DND-41 (cell line): ENCODE measurements around the gene RASD2.

Experiments used
- ATAC-seq: fragments of 200-7000 bp; cut with Tn5 transposase; 3 replicates; pipeline ENCODE4 v1.9.1; 2021; ENCODE audit warnings: low read depth; ENCODE audit not compliant: insufficient read depth
- DNase-seq: peaks from one replicate; pipeline ENCODE4 v3.0.0-alpha.2; 2020
- H2AFZ ChIP-seq: 2 replicates; pipeline ENCODE4 v1.6.0; 2012; ENCODE audit warnings: low read depth, low read length
- H3K27ac ChIP-seq: 2 replicates; pipeline ENCODE4 v1.5.1; 2012; ENCODE audit warnings: low read length, inconsistent platforms
- H3K27me3 ChIP-seq: fragments of 200-600 bp; sonication (generic); 2 replicates; pipeline ENCODE4 v1.6.0; 2012; ENCODE audit warnings: low read length, mild to moderate bottlenecking, inconsistent platforms; ENCODE audit not compliant: insufficient read depth, poor library complexity
- H3K36me3 ChIP-seq: 2 replicates; pipeline ENCODE4 v1.5.1; 2012; ENCODE audit warnings: low read length, inconsistent platforms; ENCODE audit not compliant: insufficient read depth
- H3K4me1 ChIP-seq: 2 replicates; pipeline ENCODE4 v1.5.1; 2012; ENCODE audit warnings: mild to moderate bottlenecking, low read length; ENCODE audit not compliant: insufficient read depth
- H3K4me2 ChIP-seq: 2 replicates; pipeline ENCODE4 v1.6.0; 2012; ENCODE audit warnings: mild to moderate bottlenecking, moderate library complexity, low read length, inconsistent platforms; ENCODE audit not compliant: insufficient read depth
- H3K4me3 ChIP-seq, 2 experiments: fragments of 200-600 bp in 1 of 2; shearing (Covaris generic) in 1 of 2; 2 replicates each; pipeline ENCODE4 v1.5.1; 2012 to 2016; ENCODE audit warnings: inconsistent platforms in 2 of 2, low read length in 2 of 2, mild to moderate bottlenecking in 2 of 2, low read depth in 1 of 2, moderate library complexity in 1 of 2
- H3K79me2 ChIP-seq: 2 replicates; pipeline ENCODE4 v1.6.0; 2012; ENCODE audit warnings: low read length, inconsistent platforms; ENCODE audit not compliant: insufficient read depth
- H3K9ac ChIP-seq: 2 replicates; pipeline ENCODE4 v1.6.0; 2012; ENCODE audit warnings: low read depth, mild to moderate bottlenecking, inconsistent platforms, low read length, moderate library complexity
- H3K9me3 ChIP-seq: 2 replicates; pipeline ENCODE4 v1.5.1; 2012; ENCODE audit warnings: low read length, moderate library complexity, mild to moderate bottlenecking, inconsistent platforms; ENCODE audit not compliant: insufficient read depth, severe bottlenecking
- H4K20me1 ChIP-seq: 2 replicates; pipeline ENCODE4 v1.6.0; 2012; ENCODE audit warnings: low read length; ENCODE audit not compliant: insufficient read depth
- EZH2 ChIP-seq: IDR thresholded peaks from 3 replicates; pipeline ENCODE4 v1.6.1; 2012; ENCODE audit warnings: borderline replicate concordance, low read depth, mild to moderate bottlenecking, moderate library complexity, low read length, inconsistent platforms; ENCODE audit not compliant: severe bottlenecking
- TF ChIP-seq, protein P1 (sequence below): IDR thresholded peaks from 2 replicates; pipeline ENCODE4 v1.5.1; 2012; ENCODE audit warnings: borderline replicate concordance, low read length, moderate library complexity, mild to moderate bottlenecking; ENCODE audit not compliant: poor library complexity, severe bottlenecking; ENCODE audit errors: extremely low read depth

RASD2 gene

DNA sequence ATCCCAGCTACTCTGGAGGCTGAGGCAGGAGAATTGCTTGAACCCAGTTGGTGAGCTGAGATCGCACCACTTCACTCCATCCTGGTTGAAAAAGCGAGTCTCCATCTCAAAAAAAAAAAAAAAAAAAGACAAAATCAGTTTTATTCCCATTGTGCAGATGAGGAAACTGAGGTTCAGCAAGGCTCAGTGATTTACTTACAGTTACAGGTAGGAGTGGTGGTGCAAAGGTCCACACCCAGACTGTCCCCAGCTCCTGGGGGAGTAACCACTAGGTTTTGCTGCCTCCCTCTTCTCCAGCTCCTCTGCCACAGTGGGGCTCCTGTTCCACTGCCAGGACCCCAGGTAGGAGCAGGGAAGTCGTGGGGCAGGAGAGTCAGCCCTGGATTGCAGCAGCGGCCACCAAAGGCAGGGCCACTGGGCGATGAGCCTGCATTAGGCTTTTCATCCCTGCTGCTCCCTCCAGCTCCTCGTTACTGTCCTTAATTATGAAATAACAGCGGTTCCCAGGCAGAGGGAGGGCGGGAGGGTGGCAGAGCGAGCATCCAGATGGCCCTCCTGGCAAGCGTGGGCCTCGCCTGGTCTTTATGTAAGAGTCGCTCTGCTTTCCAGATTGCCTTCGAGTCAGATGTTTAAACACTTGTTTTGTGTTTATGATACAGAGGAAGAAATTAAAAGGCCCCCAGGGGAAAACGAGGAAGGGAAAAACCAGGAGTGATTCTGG, 15.5 kb upstream of the RASD2 start:
- Histone ChIP-seq H3K36me3 (no peaks in the 10 kb centered on the region), H3K27me3 (no peaks in the 10 kb centered on the region), H3K79me2 (no peaks in the 10 kb centered on the region), H2AFZ (no peak overlapping the region), H3K4me2 (no peak overlapping the region), H3K9ac (no peak overlapping the region), H3K4me3 (no peak overlapping the region), H3K27ac (no peak overlapping the region), H3K4me1 (no peaks in the 10 kb centered on the region), H3K9me3 (no peaks in the 10 kb centered on the region), H4K20me1 (0 out of 2 replicates have a peak, but pooled peaks cover 3% of the 10 kb centered on the region)
- ATAC-seq (no peak), DNase-seq (no peak)
- TF ChIP-seq, protein P1, sequence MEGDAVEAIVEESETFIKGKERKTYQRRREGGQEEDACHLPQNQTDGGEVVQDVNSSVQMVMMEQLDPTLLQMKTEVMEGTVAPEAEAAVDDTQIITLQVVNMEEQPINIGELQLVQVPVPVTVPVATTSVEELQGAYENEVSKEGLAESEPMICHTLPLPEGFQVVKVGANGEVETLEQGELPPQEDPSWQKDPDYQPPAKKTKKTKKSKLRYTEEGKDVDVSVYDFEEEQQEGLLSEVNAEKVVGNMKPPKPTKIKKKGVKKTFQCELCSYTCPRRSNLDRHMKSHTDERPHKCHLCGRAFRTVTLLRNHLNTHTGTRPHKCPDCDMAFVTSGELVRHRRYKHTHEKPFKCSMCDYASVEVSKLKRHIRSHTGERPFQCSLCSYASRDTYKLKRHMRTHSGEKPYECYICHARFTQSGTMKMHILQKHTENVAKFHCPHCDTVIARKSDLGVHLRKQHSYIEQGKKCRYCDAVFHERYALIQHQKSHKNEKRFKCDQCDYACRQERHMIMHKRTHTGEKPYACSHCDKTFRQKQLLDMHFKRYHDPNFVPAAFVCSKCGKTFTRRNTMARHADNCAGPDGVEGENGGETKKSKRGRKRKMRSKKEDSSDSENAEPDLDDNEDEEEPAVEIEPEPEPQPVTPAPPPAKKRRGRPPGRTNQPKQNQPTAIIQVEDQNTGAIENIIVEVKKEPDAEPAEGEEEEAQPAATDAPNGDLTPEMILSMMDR, result no peak
- no peak for TF ChIP-seq EZH2

DNA sequence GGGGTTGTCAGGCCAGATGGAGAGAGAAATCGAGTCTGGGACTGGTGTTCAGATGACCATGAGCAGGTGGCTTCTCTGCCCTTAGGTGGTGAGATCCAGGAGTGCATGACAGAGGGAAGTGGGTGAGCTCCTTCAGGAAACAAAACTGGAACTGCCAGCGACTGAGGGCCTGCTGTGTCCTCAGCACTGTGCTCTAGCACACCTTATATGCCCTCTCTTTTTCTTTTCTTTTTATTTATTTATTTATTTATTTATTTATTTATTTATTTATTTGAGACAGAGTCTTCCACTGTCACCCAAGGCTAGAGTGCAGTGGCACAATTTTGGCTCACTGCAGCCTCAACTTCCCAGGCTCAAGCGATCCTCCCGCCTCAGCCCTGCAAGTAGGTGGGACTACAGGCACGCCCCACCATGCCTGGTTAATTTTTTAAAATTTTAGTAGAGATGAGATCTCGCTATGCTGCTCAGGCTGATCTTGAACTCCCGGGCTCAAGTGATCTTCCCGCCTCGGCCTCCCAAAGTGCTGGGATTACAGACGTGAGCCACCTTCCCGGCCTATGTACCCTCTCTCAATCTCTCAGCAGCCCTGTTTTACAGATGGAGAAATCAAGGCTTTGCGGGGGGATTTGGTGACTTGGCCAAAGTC, 14.8 kb upstream of the RASD2 start:
- no peak overlapping the region for H3K4me2 ChIP-seq
- H3K9ac ChIP-seq, result no peak overlapping the region
- H4K20me1 ChIP-seq, result no peaks in the 10 kb centered on the region
- TF ChIP-seq, protein P1, result no peak
- no peak for TF ChIP-seq EZH2
- no peak overlapping the region for H2AFZ ChIP-seq
- ATAC-seq (no peak), DNase-seq (no peak)
- no peak overlapping the region for H3K27ac ChIP-seq
- no peaks in the 10 kb centered on the region for H3K27me3 ChIP-seq
- H3K79me2 ChIP-seq, result no peaks in the 10 kb centered on the region
- no peaks in the 10 kb centered on the region for H3K36me3 ChIP-seq
- no peaks in the 10 kb centered on the region for H3K4me1 ChIP-seq
- H3K9me3 ChIP-seq, result no peaks in the 10 kb centered on the region
- H3K4me3 ChIP-seq, result no peak overlapping the region

DNA sequence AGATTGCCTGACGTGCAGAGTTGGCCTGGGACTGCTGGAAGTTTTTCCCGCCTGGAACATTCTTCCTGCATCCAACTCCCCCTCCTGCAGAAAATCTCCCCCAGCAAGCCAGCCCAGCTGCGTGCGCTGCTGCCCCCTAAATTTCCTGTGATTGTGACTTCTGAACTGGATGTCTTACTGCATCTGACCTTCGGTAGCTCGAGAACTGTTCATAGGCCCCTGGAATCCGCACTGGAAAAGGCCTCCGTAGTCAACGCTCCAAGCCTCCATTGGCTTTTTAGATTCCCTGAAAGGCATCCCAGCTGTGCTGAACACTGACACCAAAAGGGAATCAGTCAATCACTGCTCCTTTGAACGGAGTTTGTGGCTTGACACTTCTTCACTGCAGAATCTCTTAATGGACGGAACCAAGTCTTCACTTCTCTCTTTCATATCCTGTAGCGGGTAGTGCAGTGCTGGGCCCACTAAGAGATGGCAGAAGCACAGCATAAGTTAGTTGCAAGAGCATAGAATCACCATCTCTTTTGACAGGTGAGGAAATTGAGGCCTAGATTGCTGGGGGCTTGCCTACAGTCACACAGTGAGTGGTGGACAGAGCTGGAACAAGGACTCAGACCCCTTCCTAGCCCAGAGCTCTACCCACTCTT, 14.2 kb upstream of the RASD2 start:
- no peaks in the 10 kb centered on the region for H3K4me1 ChIP-seq

More for the DNA sequence above, 14.2 kb upstream of the RASD2 start:
- H3K4me3 ChIP-seq, result no peak overlapping the region
- ATAC-seq (no peak), DNase-seq (no peak)
- no peak overlapping the region for H3K4me2 ChIP-seq
- no peaks in the 10 kb centered on the region for H3K36me3 ChIP-seq
- H4K20me1 ChIP-seq, result no peaks in the 10 kb centered on the region
- no peak overlapping the region for H3K27ac ChIP-seq
- H3K27me3 ChIP-seq, result no peaks in the 10 kb centered on the region
- no peak overlapping the region for H3K9ac ChIP-seq
- no peak overlapping the region for H2AFZ ChIP-seq
- TF ChIP-seq, protein P1, result no peak
- TF ChIP-seq EZH2, result no peak
- no peaks in the 10 kb centered on the region for H3K9me3 ChIP-seq
- H3K79me2 ChIP-seq, result no peaks in the 10 kb centered on the region
